ENCODE data around the gene CDC42BPB. TPM values are rescaled to one million over a fixed set of nuclear protein-coding genes. Genes with fewer than 3 reads are reported as not detected.

Gene CDC42BPB
- total and polyA plus RNA-seq, 2 of the 13 experiments (the other 11 are each of a cell fraction or from before 2014, with no cell fraction given), result 19.7 to 32.3 TPM

DNA sequence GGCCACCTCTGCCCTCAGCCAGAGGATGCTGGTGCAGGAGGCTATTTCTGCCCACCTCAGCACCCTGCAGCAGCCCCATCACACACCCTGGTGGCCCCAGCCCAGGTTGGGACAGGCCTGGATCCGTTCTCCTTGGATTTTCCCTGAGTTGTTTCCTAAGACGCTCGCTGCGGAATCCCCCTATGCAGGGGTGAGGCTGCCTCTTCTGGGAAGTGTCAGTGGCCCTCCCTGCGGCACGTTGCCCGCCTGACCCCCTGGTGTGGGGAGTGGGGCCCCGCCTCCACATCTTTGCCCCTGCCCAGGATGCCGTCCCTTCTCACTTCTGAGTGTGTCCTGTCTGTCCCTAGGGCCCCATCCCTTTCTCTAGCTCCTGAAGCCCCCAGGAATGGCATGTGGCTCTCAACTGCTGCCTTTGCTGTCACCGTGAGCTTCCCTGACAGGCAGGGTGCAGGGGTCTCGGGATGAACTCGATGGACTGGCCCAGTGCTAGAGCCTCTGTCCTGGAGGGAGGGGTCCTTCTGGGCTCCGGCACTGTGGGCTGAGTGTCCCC is 36.6 kb upstream of the CDC42BPB start (continued):
- TF ChIP-seq PAWR (CRISPR knock-in tag; IDR thresholded peaks at IDR 0.05; ENCODE audit: borderline replicate concordance), result 0 out of 2 replicates have a peak, but pooled peaks have one; percentile 70
- 0 out of 2 replicates have a peak, but pooled peaks have one; percentile 78 for TF ChIP-seq ZNF839 (CRISPR knock-in tag; IDR thresholded peaks at IDR 0.05; ENCODE audit: borderline replicate concordance)
- TF ChIP-seq, protein P1, sequence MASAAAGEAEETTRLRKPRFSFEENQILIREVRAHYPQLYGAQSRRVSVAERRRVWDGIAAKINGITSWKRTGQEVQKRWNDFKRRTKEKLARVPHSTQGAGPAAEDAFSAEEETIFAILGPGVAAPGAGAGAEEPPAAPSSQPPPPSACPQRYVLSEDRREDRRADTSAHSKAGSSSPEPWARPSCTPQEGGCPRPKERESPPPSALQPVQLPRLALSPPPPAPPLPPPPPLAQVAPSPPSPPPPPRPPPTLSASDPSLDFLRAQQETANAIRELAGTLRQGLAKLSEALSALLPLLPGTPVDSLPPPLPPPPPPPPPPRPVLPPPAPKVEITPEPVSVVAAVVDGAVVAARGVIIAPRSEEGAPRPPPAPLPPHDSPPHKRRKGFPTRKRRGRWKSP (CRISPR knock-in tag; IDR thresholded peaks at IDR 0.05), result peak; percentile 15
- TF ChIP-seq SNRNP70 (IDR thresholded peaks at IDR 0.05; ENCODE audit: low read depth, low read length), result no peak
- TF ChIP-seq SRF (IDR thresholded peaks at IDR 0.05; ENCODE audit: low read depth, low read length), result no peak
- 0 out of 2 replicates have a peak, but pooled peaks have one; percentile 15 for TF ChIP-seq TGIF2 (CRISPR knock-in tag; IDR thresholded peaks at IDR 0.05)
- TF ChIP-seq, protein P2, sequence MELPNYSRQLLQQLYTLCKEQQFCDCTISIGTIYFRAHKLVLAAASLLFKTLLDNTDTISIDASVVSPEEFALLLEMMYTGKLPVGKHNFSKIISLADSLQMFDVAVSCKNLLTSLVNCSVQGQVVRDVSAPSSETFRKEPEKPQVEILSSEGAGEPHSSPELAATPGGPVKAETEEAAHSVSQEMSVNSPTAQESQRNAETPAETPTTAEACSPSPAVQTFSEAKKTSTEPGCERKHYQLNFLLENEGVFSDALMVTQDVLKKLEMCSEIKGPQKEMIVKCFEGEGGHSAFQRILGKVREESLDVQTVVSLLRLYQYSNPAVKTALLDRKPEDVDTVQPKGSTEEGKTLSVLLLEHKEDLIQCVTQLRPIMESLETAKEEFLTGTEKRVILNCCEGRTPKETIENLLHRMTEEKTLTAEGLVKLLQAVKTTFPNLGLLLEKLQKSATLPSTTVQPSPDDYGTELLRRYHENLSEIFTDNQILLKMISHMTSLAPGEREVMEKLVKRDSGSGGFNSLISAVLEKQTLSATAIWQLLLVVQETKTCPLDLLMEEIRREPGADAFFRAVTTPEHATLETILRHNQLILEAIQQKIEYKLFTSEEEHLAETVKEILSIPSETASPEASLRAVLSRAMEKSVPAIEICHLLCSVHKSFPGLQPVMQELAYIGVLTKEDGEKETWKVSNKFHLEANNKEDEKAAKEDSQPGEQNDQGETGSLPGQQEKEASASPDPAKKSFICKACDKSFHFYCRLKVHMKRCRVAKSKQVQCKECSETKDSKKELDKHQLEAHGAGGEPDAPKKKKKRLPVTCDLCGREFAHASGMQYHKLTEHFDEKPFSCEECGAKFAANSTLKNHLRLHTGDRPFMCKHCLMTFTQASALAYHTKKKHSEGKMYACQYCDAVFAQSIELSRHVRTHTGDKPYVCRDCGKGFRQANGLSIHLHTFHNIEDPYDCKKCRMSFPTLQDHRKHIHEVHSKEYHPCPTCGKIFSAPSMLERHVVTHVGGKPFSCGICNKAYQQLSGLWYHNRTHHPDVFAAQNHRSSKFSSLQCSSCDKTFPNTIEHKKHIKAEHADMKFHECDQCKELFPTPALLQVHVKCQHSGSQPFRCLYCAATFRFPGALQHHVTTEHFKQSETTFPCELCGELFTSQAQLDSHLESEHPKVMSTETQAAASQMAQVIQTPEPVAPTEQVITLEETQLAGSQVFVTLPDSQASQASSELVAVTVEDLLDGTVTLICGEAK (IDR thresholded peaks at IDR 0.05), result no peak
- TF ChIP-seq, protein P2 (CRISPR knock-in tag; IDR thresholded peaks at IDR 0.05), result no peak
- 0 out of 2 replicates have a peak, but pooled peaks have one; percentile 6 for TF ChIP-seq PAX8 (CRISPR knock-in tag; IDR thresholded peaks at IDR 0.05; ENCODE audit: borderline replicate concordance)
- TF ChIP-seq, protein P3, sequence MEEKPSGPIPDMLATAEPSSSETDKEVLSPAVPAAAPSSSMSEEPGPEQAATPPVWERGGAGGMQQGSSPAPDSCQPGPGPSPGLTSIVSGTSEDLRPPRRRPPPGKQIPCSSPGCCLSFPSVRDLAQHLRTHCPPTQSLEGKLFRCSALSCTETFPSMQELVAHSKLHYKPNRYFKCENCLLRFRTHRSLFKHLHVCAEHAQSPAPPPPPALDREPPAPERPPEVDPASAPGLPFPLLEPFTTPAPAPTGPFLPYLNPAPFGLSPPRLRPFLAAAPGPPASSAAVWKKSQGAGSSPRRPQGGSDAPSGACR (CRISPR knock-in tag; IDR thresholded peaks at IDR 0.05), result no peak
- TF ChIP-seq ZSCAN25 (CRISPR knock-in tag; IDR thresholded peaks at IDR 0.05), result peak; percentile 98
- TF ChIP-seq ZNF431 (CRISPR knock-in tag; IDR thresholded peaks at IDR 0.05; ENCODE audit: borderline replicate concordance, low read depth), result no peak
